IMR-90 (cell line): ENCODE results near the gene CYYR1. TPM values are rescaled to one million over a fixed set of nuclear protein-coding genes. Genes with fewer than 3 reads are reported as not detected.

Experiments
- ATAC-seq: fragments of 200-7000 bp; cut with Tn5 transposase; 2 replicates; pipeline ENCODE4 v1.9.1; 2020; ENCODE audit warnings: low read depth, mild to moderate bottlenecking, moderate library complexity
- BruUV-seq: library from RNA; stranded (reverse); fragments of 400-500 nt; replicated peaks from 2 replicates; lab custom pipeline; 2021; lab: Mats Ljungman, UMichigan
- CTCF ChIA-PET: fragments of 300-600 bp; formaldehyde crosslinking; extraction: SDS; loops from one replicate; lab custom pipeline; 2021; ENCODE audit warnings: antibody characterized with exemption; lab: Yijun Ruan, JAX
- POLR2A ChIA-PET: fragments of 300-600 bp; sonication (Branson Sonifier 250); formaldehyde crosslinking; loops from one replicate; lab custom pipeline; 2022; ENCODE audit warnings: antibody characterized with exemption; ENCODE audit not compliant: unreplicated experiment; lab: Charles Lee
- DNase-seq: peaks from one replicate; pipeline ENCODE4 v3.0.0; 2013
- H2AFZ ChIP-seq: replicated peaks from 2 replicates; pipeline ENCODE3; 2013; ENCODE audit warnings: low read length, mild to moderate bottlenecking; ENCODE audit not compliant: poor library complexity
- H2AK5ac ChIP-seq: 2 replicates; pipeline ENCODE4 v1.6.1; 2013; ENCODE audit warnings: low read depth, low read length, inconsistent platforms
- H2AK9ac ChIP-seq: replicated peaks from 2 replicates; pipeline ENCODE3; 2013; ENCODE audit warnings: mild to moderate bottlenecking, low read depth, low read length, moderate library complexity; ENCODE audit not compliant: poor library complexity
- H2BK120ac ChIP-seq: 2 replicates; pipeline ENCODE4 v1.6.1; 2013; ENCODE audit warnings: low read depth, low read length, inconsistent platforms
- H2BK15ac ChIP-seq: 3 replicates; pipeline ENCODE4 v1.6.1; 2013; ENCODE audit warnings: low read depth, low read length, inconsistent platforms
- H2BK20ac ChIP-seq: 2 replicates; pipeline ENCODE4 v1.6.1; 2013; ENCODE audit warnings: low read depth, mild to moderate bottlenecking, inconsistent platforms, low read length, moderate library complexity
- H2BK5ac ChIP-seq: 2 replicates; pipeline ENCODE4 v1.6.1; 2013; ENCODE audit warnings: mild to moderate bottlenecking, low read depth, low read length, inconsistent platforms; ENCODE audit not compliant: poor library complexity, severe bottlenecking
- H3K14ac ChIP-seq: replicated peaks from 2 replicates; pipeline ENCODE4 v1.6.1; 2013; ENCODE audit warnings: low read depth, low read length, inconsistent platforms
- H3K18ac ChIP-seq: 2 replicates; pipeline ENCODE4 v1.6.1; 2013; ENCODE audit warnings: low read depth, low read length, control low read depth
- H3K23ac ChIP-seq: 2 replicates; pipeline ENCODE4 v1.6.1; 2013; ENCODE audit warnings: low read depth, low read length, inconsistent platforms
- H3K27ac ChIP-seq: 2 replicates; pipeline ENCODE4 v1.5.1; 2013; ENCODE audit warnings: mild to moderate bottlenecking, control low read depth, low read length; ENCODE audit not compliant: insufficient read depth
- H3K27me3 ChIP-seq: 2 replicates; pipeline ENCODE4 v1.6.1; 2013; ENCODE audit warnings: low read length; ENCODE audit not compliant: control insufficient read depth, insufficient read depth
- H3K36me3 ChIP-seq: 2 replicates; pipeline ENCODE4 v1.6.1; 2013; ENCODE audit warnings: low read length, mixed read lengths; ENCODE audit not compliant: control insufficient read depth, insufficient read depth
- H3K4ac ChIP-seq: 2 replicates; pipeline ENCODE4 v1.6.1; 2013; ENCODE audit warnings: low read depth, low read length, inconsistent platforms
- H3K4me1 ChIP-seq: 2 replicates; pipeline ENCODE4 v1.6.1; 2013; ENCODE audit warnings: low read length, mixed read lengths; ENCODE audit not compliant: control insufficient read depth, insufficient read depth
- H3K4me2 ChIP-seq: 2 replicates; pipeline ENCODE4 v1.6.1; 2013; ENCODE audit warnings: low read depth, mild to moderate bottlenecking, control low read depth, low read length, moderate library complexity
- H3K4me3 ChIP-seq: 2 replicates; pipeline ENCODE4 v1.5.1; 2013; ENCODE audit warnings: low read depth, mild to moderate bottlenecking, control low read depth, low read length, moderate library complexity; ENCODE audit not compliant: insufficient read depth
- H3K56ac ChIP-seq: 2 replicates; pipeline ENCODE4 v1.6.1; 2013; ENCODE audit warnings: low read length, inconsistent platforms; ENCODE audit not compliant: insufficient read depth; ENCODE audit errors: extremely low read depth
- H3K79me1 ChIP-seq, 2 experiments: 2 replicates each; pipeline ENCODE4 v1.6.1; 2013; ENCODE audit warnings: low read length in 2 of 2, inconsistent platforms in 1 of 2, low read depth in 1 of 2
- H3K9ac ChIP-seq: 2 replicates; pipeline ENCODE4 v1.6.1; 2013; ENCODE audit warnings: low read depth, low read length, control low read depth
- H3K9me1 ChIP-seq: 2 replicates; pipeline ENCODE4 v1.6.1; 2013; ENCODE audit warnings: low read length, inconsistent platforms; ENCODE audit not compliant: insufficient read depth
- H3K9me3 ChIP-seq: 2 replicates; pipeline ENCODE4 v1.6.1; 2013; ENCODE audit warnings: low read length; ENCODE audit not compliant: control insufficient read depth, insufficient read depth
- H4K20me1 ChIP-seq: 2 replicates; pipeline ENCODE4 v1.6.1; 2013; ENCODE audit warnings: low read length, inconsistent platforms; ENCODE audit not compliant: insufficient read depth
- H4K5ac ChIP-seq: 2 replicates; pipeline ENCODE4 v1.6.1; 2013; ENCODE audit warnings: mild to moderate bottlenecking, low read depth, low read length, control low read depth
- H4K8ac ChIP-seq, 2 experiments: 2 replicates each; pipeline ENCODE4 v1.6.1; 2013; ENCODE audit warnings: low read depth in 2 of 2, low read length in 2 of 2, control low read depth in 1 of 2, inconsistent platforms in 1 of 2
- H4K91ac ChIP-seq: 2 replicates; pipeline ENCODE4 v1.6.1; 2013; ENCODE audit warnings: low read depth, low read length, inconsistent platforms; ENCODE audit not compliant: insufficient read depth
- BHLHE40 ChIP-seq: fragments of 150-350 bp; IDR thresholded peaks from 2 replicates; pipeline ENCODE4 v1.6.1; 2016; ENCODE audit warnings: mild to moderate bottlenecking, low read depth, low read length
- CEBPB ChIP-seq: IDR thresholded peaks from 2 replicates; pipeline ENCODE4 v1.6.1; 2012; ENCODE audit warnings: low read depth, low read length, improper control_type of control experiment
- MAFK ChIP-seq: IDR thresholded peaks from 2 replicates; pipeline ENCODE4 v1.6.1; 2012; ENCODE audit warnings: low read depth, low read length, improper control_type of control experiment
- MAZ ChIP-seq: IDR thresholded peaks from 2 replicates; pipeline ENCODE4 v1.6.1; 2012; ENCODE audit warnings: low read depth, mild to moderate bottlenecking, low read length, improper control_type of control experiment, moderate library complexity, borderline replicate concordance
- MXI1 ChIP-seq: IDR thresholded peaks from 2 replicates; pipeline ENCODE4 v1.6.1; 2012; ENCODE audit warnings: low read depth, mild to moderate bottlenecking, low read length, moderate library complexity, borderline replicate concordance
- RAD21 ChIP-seq: IDR thresholded peaks from 2 replicates; pipeline ENCODE4 v1.6.1; 2012; ENCODE audit warnings: low read length, improper control_type of control experiment
- RCOR1 ChIP-seq: IDR thresholded peaks from 2 replicates; pipeline ENCODE4 v1.6.1; 2012; ENCODE audit warnings: mild to moderate bottlenecking, low read length, improper control_type of control experiment; ENCODE audit not compliant: insufficient replicate concordance
- RFX5 ChIP-seq: IDR thresholded peaks from 2 replicates; pipeline ENCODE4 v1.8.0; 2012; ENCODE audit warnings: low read depth, mild to moderate bottlenecking, low read length, moderate library complexity
- WGBS, 2 experiments: methylation state at CpG; one replicate each; pipeline versions ENCODE4 v1.1.5 to v1.1.7; 2013; ENCODE audit warnings: missing lambda C conversion rate in 2 of 2; ENCODE audit not compliant: insufficient read length in 1 of 2; ENCODE audit errors: extremely low coverage in 2 of 2; 5-methylcytosine and 5-hydroxymethylcytosine counted together
- dilution Hi-C: fragments of 300-500 bp; cut with HindIII; formaldehyde crosslinking; loops from one replicate; pipeline ENCODE4 v1.14.3; 2018; ENCODE audit warnings: low sequenced_read_pairs; ENCODE audit not compliant: unreplicated experiment
- in situ Hi-C: fragments of 300-500 bp; cut with MboI; formaldehyde crosslinking; loops from 3 replicates; pipeline ENCODE4 v1.14.3; 2019; ENCODE audit warnings: low sequenced_read_pairs, inconsistent platforms, mixed read lengths
- intact Hi-C: fragments of 100-400 bp; cut with micrococcal nuclease; formaldehyde crosslinking; loops from 2 replicates; pipeline ENCODE4 v1.10.0; 2022
- polyA plus RNA-seq, 3 experiments: library from polyadenylated mRNA; depleted of rRNA; stranded (reverse); fragments of >200 nt; gene quantifications; 2 replicates each; pipeline ENCODE4 v1.2.3, GENCODE V29; 2012; ENCODE audit warnings: low replicate concordance in 1 of 3
- total RNA-seq: library from RNA; depleted of rRNA; stranded (reverse); fragments of >200 nt; gene quantifications from 2 replicates; pipeline ENCODE4 v1.2.3, GENCODE V29; 2012
- TF ChIP-seq, protein P1 (sequence below): fragments of 150-350 bp; IDR thresholded peaks from 2 replicates; pipeline ENCODE4 v1.6.1; 2016; ENCODE audit warnings: low read depth, mild to moderate bottlenecking, low read length, moderate library complexity, borderline replicate concordance
- TF ChIP-seq, protein P2 (sequence below): conservative IDR thresholded peaks from 2 replicates; pipeline ENCODE4 v1.5.1; 2012; ENCODE audit warnings: mild to moderate bottlenecking, low read depth, low read length, improper control_type of control experiment

The CYYR1 gene
- total and polyA plus RNA-seq, 2 of the 4 experiments (the other 2 are of a cell fraction): not detected

DNA sequence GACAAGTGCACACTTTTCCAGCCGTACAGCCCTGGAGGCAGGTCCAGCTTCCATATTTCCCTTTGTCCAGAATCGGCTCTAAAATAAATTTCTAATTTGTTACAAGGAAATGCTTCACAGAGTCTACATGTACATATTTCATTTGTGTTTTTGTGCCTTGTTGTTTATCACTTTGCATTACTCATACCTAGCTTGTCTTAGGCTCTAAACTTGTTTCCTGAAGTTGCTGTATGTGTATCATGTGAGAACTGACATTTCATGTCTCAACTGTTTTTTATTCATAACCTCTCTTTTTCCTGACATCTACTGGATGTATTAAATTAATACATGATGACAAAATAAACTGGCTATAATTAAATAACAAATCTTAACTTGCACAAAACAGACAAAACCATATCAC lies 7.5 kb downstream of the CYYR1 start:
- BruUV-seq: no TSS peak
- no peak overlapping the region for H3K4ac ChIP-seq
- in situ Hi-C loops: no loop called here
- H3K56ac ChIP-seq: no peak overlapping the region
- DNase-seq (no peak), ATAC-seq (no peak)
- H3K4me1 ChIP-seq: no peaks in the 10 kb centered on the region
- H3K18ac ChIP-seq: no peak overlapping the region
- H2AK9ac ChIP-seq: no peak overlapping the region
- no peak for TF ChIP-seq RAD21
- TF ChIP-seq BHLHE40: no peak
- TF ChIP-seq RCOR1: no peak
- TF ChIP-seq MAZ: no peak
- TF ChIP-seq MAFK: no peak
- no peak for TF ChIP-seq RFX5
- TF ChIP-seq, protein P1, sequence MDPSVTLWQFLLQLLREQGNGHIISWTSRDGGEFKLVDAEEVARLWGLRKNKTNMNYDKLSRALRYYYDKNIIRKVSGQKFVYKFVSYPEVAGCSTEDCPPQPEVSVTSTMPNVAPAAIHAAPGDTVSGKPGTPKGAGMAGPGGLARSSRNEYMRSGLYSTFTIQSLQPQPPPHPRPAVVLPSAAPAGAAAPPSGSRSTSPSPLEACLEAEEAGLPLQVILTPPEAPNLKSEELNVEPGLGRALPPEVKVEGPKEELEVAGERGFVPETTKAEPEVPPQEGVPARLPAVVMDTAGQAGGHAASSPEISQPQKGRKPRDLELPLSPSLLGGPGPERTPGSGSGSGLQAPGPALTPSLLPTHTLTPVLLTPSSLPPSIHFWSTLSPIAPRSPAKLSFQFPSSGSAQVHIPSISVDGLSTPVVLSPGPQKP: no peak
- TF ChIP-seq CEBPB: no peak
- TF ChIP-seq, protein P2, sequence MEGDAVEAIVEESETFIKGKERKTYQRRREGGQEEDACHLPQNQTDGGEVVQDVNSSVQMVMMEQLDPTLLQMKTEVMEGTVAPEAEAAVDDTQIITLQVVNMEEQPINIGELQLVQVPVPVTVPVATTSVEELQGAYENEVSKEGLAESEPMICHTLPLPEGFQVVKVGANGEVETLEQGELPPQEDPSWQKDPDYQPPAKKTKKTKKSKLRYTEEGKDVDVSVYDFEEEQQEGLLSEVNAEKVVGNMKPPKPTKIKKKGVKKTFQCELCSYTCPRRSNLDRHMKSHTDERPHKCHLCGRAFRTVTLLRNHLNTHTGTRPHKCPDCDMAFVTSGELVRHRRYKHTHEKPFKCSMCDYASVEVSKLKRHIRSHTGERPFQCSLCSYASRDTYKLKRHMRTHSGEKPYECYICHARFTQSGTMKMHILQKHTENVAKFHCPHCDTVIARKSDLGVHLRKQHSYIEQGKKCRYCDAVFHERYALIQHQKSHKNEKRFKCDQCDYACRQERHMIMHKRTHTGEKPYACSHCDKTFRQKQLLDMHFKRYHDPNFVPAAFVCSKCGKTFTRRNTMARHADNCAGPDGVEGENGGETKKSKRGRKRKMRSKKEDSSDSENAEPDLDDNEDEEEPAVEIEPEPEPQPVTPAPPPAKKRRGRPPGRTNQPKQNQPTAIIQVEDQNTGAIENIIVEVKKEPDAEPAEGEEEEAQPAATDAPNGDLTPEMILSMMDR: no peak
- no peak for TF ChIP-seq MXI1
- intact Hi-C loops: no loop called here
- H2AFZ ChIP-seq: no peak overlapping the region
- no peaks in the 10 kb centered on the region for H3K27me3 ChIP-seq
- no peak overlapping the region for H4K5ac ChIP-seq
- H3K79me1 ChIP-seq: no peaks in the 10 kb centered on the region
- H3K4me2 ChIP-seq: no peak overlapping the region
- H4K20me1 ChIP-seq: no peaks in the 10 kb centered on the region
- no peak overlapping the region for H3K23ac ChIP-seq
- H3K27ac ChIP-seq: no peak overlapping the region
- no peak overlapping the region for H4K8ac ChIP-seq
- no peak overlapping the region for H2BK120ac ChIP-seq
- H3K9me3 ChIP-seq: no peaks in the 10 kb centered on the region
- H3K4me3 ChIP-seq: no peak overlapping the region
- H3K36me3 ChIP-seq: no peaks in the 10 kb centered on the region
- H3K14ac ChIP-seq: no peak overlapping the region
- H2BK5ac ChIP-seq: no peak overlapping the region
- H2AK5ac ChIP-seq: no peak overlapping the region
- no peak overlapping the region for H3K9ac ChIP-seq
- POLR2A ChIA-PET: interaction anchor here (0.6 kb wide), 1 partner anchor 1477 kb away, joined by 3 read pairs; no protein-coding TSS in a partner anchor
- H4K91ac ChIP-seq: no peak overlapping the region
- CTCF ChIA-PET: no interaction called here
- H2BK15ac ChIP-seq: no peak overlapping the region
- no peak overlapping the region for H2BK20ac ChIP-seq
- no CpG with 5 or more reads among the region's 2 CpGs for WGBS, 2 experiments
- dilution Hi-C loops: no loop called here
- no peaks in the 10 kb centered on the region for H3K9me1 ChIP-seq
